ENCODE data around the gene NHSL2. TPM values are rescaled to one million over a fixed set of nuclear protein-coding genes. Genes with fewer than 3 reads are reported as not detected.
A peak's percentile ranks its signal among the peaks of the same experiment; 100 is the strongest.

NHSL2 gene
- total and polyA plus RNA-seq, 8 donors, result 7.0 to 15.3 (median 9.5) TPM

DNA sequence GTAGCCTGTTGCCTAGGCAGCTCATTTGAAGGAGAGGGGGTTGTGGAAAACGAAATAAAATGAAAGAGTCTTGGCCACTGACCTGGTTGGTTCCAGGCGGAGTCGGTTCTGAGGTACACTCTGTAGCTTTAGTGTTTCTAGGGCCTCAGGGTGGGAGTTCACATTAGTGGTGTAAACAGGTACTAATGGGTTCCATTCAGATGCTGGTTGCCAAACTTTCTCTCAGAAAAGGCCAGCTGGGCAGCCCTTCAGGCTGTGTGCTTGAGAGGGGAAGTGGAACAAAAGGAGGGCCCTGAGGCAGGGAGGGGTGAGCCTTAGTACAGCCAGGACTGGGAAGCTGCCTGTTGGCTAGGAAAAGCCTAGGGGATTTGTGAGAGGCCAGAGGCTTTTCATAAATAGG is 24.8 kb downstream of the NHSL2 start:
- H3K36me3 ChIP-seq, result no peaks in the 10 kb centered on the region
- no peaks in the 10 kb centered on the region for H3K9me3 ChIP-seq
- intact Hi-C loops (cut with DNase I), result no loop called here
- DNase-seq (no peak), ATAC-seq (peak; percentile 72)
- TF ChIP-seq, protein P1, sequence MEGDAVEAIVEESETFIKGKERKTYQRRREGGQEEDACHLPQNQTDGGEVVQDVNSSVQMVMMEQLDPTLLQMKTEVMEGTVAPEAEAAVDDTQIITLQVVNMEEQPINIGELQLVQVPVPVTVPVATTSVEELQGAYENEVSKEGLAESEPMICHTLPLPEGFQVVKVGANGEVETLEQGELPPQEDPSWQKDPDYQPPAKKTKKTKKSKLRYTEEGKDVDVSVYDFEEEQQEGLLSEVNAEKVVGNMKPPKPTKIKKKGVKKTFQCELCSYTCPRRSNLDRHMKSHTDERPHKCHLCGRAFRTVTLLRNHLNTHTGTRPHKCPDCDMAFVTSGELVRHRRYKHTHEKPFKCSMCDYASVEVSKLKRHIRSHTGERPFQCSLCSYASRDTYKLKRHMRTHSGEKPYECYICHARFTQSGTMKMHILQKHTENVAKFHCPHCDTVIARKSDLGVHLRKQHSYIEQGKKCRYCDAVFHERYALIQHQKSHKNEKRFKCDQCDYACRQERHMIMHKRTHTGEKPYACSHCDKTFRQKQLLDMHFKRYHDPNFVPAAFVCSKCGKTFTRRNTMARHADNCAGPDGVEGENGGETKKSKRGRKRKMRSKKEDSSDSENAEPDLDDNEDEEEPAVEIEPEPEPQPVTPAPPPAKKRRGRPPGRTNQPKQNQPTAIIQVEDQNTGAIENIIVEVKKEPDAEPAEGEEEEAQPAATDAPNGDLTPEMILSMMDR (IDR thresholded peaks at IDR 0.05), result no peak
- no peaks in the 10 kb centered on the region for H3K4me1 ChIP-seq
- H3K27ac ChIP-seq, result no peak overlapping the region
- peaks cover 0 to 10% of the 10 kb centered on the region in 2 donors for H3K27me3 ChIP-seq
- no peak overlapping the region for H3K4me3 ChIP-seq

DNA sequence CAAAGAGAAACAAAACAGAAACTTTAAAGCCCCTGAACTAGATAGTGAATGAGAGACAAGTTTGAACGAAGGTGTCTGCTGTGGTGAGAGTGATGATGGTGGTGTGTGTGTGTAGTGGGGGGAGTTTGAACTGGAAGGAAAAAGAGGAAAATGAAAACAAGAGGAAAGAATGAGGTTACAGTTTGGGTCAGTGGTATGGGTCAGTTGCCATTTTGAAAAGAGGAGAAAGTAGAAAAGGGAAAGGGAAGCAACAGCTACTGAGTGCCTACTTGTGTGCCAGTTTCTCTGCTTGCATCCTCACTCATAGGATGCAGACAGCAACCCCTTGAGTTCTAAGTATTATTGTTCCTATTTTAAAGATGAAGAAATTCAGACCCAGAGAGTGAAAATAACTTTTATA is 26.0 kb downstream of the NHSL2 start:
- DNase-seq, result no peak
- no peaks in the 10 kb centered on the region for H3K9me3 ChIP-seq
- no peaks in the 10 kb centered on the region for H3K36me3 ChIP-seq
- no peak for ATAC-seq
- no peak overlapping the region for H3K27ac ChIP-seq
- H3K27me3 ChIP-seq, result peaks cover 0 to 10% of the 10 kb centered on the region in 2 donors
- H3K4me3 ChIP-seq, result no peak overlapping the region
- no peaks in the 10 kb centered on the region for H3K4me1 ChIP-seq
- intact Hi-C loops (cut with DNase I), result no loop called here
- TF ChIP-seq, protein P1 (IDR thresholded peaks at IDR 0.05), result no peak

DNA sequence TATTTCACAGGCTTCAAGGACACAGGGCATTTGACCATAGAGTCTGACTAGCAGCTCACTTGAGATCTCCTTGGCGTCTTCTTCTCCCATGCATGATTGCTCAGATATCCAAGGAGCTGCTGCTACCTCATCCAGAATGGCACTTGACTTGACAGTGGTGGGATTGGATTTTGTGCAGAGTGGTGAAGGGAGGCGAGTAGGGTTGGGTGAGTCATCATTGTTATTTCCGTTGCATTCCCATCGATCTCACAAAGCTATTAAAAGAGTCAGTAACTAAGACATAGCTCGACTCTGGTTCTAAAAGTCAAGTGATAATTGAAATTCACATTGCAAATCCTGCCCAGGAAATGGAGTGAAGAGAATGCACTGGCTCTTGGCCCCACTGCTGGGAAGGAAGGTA is 27.7 kb downstream of the NHSL2 start:
- Histone ChIP-seq H3K27ac (no peak overlapping the region), H3K36me3 (no peaks in the 10 kb centered on the region), H3K27me3 (peaks cover 0 to 10% of the 10 kb centered on the region in 2 donors), H3K4me3 (no peak overlapping the region), H3K9me3 (no peaks in the 10 kb centered on the region), H3K4me1 (no peaks in the 10 kb centered on the region)
- intact Hi-C loops (cut with DNase I), result no loop called here
- ATAC-seq, result no peak
- no peak for DNase-seq
- TF ChIP-seq, protein P1 (IDR thresholded peaks at IDR 0.05), result no peak

DNA sequence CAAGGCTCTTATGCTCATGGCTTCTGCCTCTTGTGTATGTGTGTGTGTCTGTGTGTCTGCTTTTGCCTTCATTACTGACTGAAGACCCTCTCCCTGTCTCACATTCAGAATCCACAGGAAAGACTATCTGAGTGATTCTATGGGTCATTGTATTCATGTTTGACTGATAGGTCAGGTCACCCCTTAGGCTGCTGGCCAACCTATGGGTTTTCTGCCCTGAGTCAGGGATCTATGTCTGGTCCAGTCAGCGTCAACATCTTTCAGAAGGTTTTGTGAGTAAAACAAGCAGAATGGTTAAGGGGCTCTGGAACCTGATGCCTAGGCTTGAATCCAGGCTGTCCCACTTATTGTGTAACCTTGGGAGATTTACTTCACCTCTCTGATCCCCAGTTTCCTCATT is 30.5 kb downstream of the NHSL2 start:
- H3K4me1 ChIP-seq, result no peaks in the 10 kb centered on the region
- TF ChIP-seq, protein P1 (IDR thresholded peaks at IDR 0.05), result no peak
- H3K27ac ChIP-seq, result peak overlapping the region in 1 of 2 donors; percentile 54
- H3K36me3 ChIP-seq, result no peaks in the 10 kb centered on the region
- no peak overlapping the region for H3K4me3 ChIP-seq
- no peaks in the 10 kb centered on the region for H3K27me3 ChIP-seq
- no peak for DNase-seq
- no peak for ATAC-seq
- intact Hi-C loops (cut with DNase I), result no loop called here
- no peaks in the 10 kb centered on the region for H3K9me3 ChIP-seq

DNA sequence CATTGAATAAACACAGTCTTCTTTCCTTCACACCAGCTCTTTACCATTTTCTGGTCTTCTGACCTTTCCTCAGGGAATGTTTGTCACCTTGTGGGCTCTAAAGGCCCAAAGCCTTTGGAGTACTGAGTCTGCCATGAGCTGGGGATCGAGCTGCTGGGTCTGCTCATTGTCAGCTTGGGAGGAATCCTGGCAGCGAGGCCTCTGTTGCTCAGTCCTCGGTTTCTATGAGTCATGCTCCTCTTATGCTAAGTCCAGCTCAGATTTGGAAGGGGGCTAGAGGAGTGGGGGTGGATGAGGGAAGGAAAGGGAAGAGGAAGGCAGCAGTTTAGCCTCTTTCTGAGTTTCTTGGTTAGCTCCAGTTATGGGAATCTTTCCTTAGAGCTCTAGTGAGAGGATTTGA is 31.1 kb downstream of the NHSL2 start:
- Histone ChIP-seq H3K27me3 (no peaks in the 10 kb centered on the region), H3K4me1 (no peaks in the 10 kb centered on the region), H3K27ac (peak overlapping the region in 1 of 2 donors; percentile 54), H3K36me3 (no peaks in the 10 kb centered on the region), H3K9me3 (no peaks in the 10 kb centered on the region), H3K4me3 (no peak overlapping the region)
- TF ChIP-seq, protein P1 (IDR thresholded peaks at IDR 0.05), result no peak
- DNase-seq (peak in 2 of 4 donors; percentile 26 to 60), ATAC-seq (peak; percentile 68)
- intact Hi-C loops (cut with DNase I), result no loop called here

All from left lung (tissue), 10 donors.